Fibroblast of lung (primary cell): Measurements from ENCODE around the gene LTO1.

Experiments used
- EZH2 ChIP-seq: IDR thresholded peaks from 2 replicates; pipeline ENCODE4 v1.5.1; 2012; ENCODE audit warnings: low read length, control low read depth, mild to moderate bottlenecking; ENCODE audit errors: missing control alignments
- TF ChIP-seq, protein P1 (sequence below), 2 donors: IDR thresholded peaks in 1 of 2; conservative IDR thresholded peaks in 1 of 2; 1 replicate in 1 of 2; 2 replicates in 1 of 2; pipeline ENCODE4 v1.5.1; 2011 to 2012; ENCODE audit warnings: low read length in 2 of 2, control low read depth in 1 of 2, inconsistent platforms in 1 of 2, low read depth in 1 of 2, mild to moderate bottlenecking in 1 of 2

DNA sequence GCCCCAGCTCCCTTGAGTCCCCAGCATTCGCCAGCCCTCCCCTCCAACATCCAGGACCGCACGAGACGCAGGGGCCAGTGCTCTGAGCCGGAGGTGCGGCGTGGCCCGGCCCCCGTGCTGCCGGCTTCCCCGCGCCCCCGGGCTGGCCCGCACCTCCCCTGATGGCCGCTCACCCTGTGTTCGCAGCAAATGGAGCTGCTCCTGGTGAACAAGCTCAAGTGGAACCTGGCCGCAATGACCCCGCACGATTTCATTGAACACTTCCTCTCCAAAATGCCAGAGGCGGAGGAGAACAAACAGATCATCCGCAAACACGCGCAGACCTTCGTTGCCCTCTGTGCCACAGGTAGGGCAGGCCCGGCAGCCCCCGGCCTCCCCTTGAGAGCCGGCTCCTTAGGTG, 31.5 kb downstream of the LTO1 start:
- TF ChIP-seq, protein P1, sequence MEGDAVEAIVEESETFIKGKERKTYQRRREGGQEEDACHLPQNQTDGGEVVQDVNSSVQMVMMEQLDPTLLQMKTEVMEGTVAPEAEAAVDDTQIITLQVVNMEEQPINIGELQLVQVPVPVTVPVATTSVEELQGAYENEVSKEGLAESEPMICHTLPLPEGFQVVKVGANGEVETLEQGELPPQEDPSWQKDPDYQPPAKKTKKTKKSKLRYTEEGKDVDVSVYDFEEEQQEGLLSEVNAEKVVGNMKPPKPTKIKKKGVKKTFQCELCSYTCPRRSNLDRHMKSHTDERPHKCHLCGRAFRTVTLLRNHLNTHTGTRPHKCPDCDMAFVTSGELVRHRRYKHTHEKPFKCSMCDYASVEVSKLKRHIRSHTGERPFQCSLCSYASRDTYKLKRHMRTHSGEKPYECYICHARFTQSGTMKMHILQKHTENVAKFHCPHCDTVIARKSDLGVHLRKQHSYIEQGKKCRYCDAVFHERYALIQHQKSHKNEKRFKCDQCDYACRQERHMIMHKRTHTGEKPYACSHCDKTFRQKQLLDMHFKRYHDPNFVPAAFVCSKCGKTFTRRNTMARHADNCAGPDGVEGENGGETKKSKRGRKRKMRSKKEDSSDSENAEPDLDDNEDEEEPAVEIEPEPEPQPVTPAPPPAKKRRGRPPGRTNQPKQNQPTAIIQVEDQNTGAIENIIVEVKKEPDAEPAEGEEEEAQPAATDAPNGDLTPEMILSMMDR (conservative IDR thresholded peaks at IDR 0.05 in 1 of 2, IDR thresholded peaks at IDR 0.05 in 1 of 2; ENCODE audit: low read depth in 1 of 2, low read length in 2 of 2): no peak
- no peak for TF ChIP-seq EZH2
